CD4-positive, alpha-beta T cell (primary cell): ENCODE data around the gene RASAL2. TPM values are rescaled to one million over a fixed set of nuclear protein-coding genes. Genes with fewer than 3 reads are reported as not detected.

Experiments used
- ATAC-seq: fragments of 200-7000 bp; cut with Tn5 transposase; one replicate; pipeline ENCODE4 v1.10.0; 2022; ENCODE audit warnings: mild to moderate bottlenecking; ENCODE audit not compliant: poor library complexity
- CTCF ChIA-PET: fragments of 350-600 bp; sonication (Branson Sonifier 250); formaldehyde crosslinking; loops from one replicate; lab custom pipeline; 2021; ENCODE audit warnings: antibody characterized with exemption, inconsistent platforms; lab: Charles Lee
- POLR2A ChIA-PET: fragments of 350-600 bp; sonication (Branson Sonifier 250); formaldehyde crosslinking; loops from one replicate; lab custom pipeline; 2021; ENCODE audit warnings: antibody characterized with exemption, inconsistent platforms; lab: Charles Lee
- DNase-seq, 14 experiments: peaks; one replicate each; pipeline ENCODE4 v3.0.0-alpha.2; 2013 to 2020; ENCODE audit warnings: mixed read lengths in 2 of 14
- H3K27ac ChIP-seq, 2 donors: one replicate each; pipeline versions ENCODE4 v1.5.1 to v1.7.0; 2013; ENCODE audit warnings: low read length in 2 of 2, low read depth in 1 of 2, mild to moderate bottlenecking in 1 of 2
- H3K27me3 ChIP-seq, 2 experiments: 1 replicate in 1 of 2; 2 replicates in 1 of 2; pipeline versions ENCODE4 v1.6.1 to v1.7.0; 2013; ENCODE audit warnings: low read length in 2 of 2, control low read depth in 1 of 2, mild to moderate bottlenecking in 1 of 2, moderate library complexity in 1 of 2; ENCODE audit not compliant: insufficient read depth in 2 of 2, control insufficient read depth in 1 of 2
- H3K36me3 ChIP-seq: one replicate; pipeline ENCODE4 v1.6.1; 2013; ENCODE audit warnings: low read length, control low read depth; ENCODE audit not compliant: insufficient read depth
- H3K4me1 ChIP-seq: one replicate; pipeline ENCODE4 v1.6.1; 2013; ENCODE audit warnings: low read length, control low read depth; ENCODE audit not compliant: insufficient read depth
- H3K4me3 ChIP-seq: one replicate; pipeline ENCODE4 v1.5.1; 2013; ENCODE audit warnings: mild to moderate bottlenecking, low read length, moderate library complexity
- H3K9me3 ChIP-seq, 2 experiments: 1 replicate in 1 of 2; 2 replicates in 1 of 2; pipeline versions ENCODE4 v1.6.1 to v1.7.0; 2013; ENCODE audit warnings: low read length in 2 of 2, mild to moderate bottlenecking in 2 of 2, control low read depth in 1 of 2, moderate library complexity in 1 of 2; ENCODE audit not compliant: control insufficient read depth in 1 of 2, insufficient read depth in 1 of 2
- H3K27ac Mint-ChIP-seq: one replicate; pipeline ENCODE4 v1.8.0; 2020; ENCODE audit warnings: mixed read lengths
- H3K27me3 Mint-ChIP-seq: one replicate; pipeline ENCODE4 v1.8.0; 2021; ENCODE audit warnings: mixed read lengths
- H3K36me3 Mint-ChIP-seq: one replicate; pipeline ENCODE4 v1.8.0; 2021; ENCODE audit warnings: low read depth, mixed read lengths
- H3K4me1 Mint-ChIP-seq: one replicate; pipeline ENCODE4 v1.8.0; 2021; ENCODE audit warnings: low read depth, mixed read lengths
- H3K4me3 Mint-ChIP-seq: one replicate; pipeline ENCODE4 v1.8.0; 2020; ENCODE audit warnings: mild to moderate bottlenecking, mixed read lengths
- H3K9me3 Mint-ChIP-seq: one replicate; pipeline ENCODE4 v1.8.0; 2020; ENCODE audit warnings: mixed read lengths
- CTCF ChIP-seq: fragments of 200-600 bp; IDR thresholded peaks from one replicate; pipeline ENCODE4 v1.8.0; 2022; ENCODE audit warnings: antibody characterized with exemption, mild to moderate bottlenecking
- intact Hi-C, 2 experiments: fragments of 100-400 bp; cut with DNase I in 1 of 2; cut with micrococcal nuclease in 1 of 2; formaldehyde crosslinking; loops; one replicate each; pipeline versions ENCODE4 v1.15.1 to v1.9.0; 2023 to 2025; cut with DNase I, micrococcal nuclease
- total RNA-seq, 174 experiments: library from RNA in 2 of 174; stranded (reverse) in 2 of 174; gene quantifications; one replicate each; pipeline ENCODE4 v1.2.3 and lab custom pipeline; 2021 to 2026

The RASAL2 gene
- total RNA-seq, 2 experiments from 2014 or later, result 0.03 TPM; not detected in 1

GRCh38 chr1:178337091-178337706 lies 243.3 kb downstream of the RASAL2 start:
- no peak for TF ChIP-seq CTCF
- Histone ChIP-seq H3K36me3 (no peaks in the 10 kb centered on the region), H3K27me3 (no peaks in the 10 kb centered on the region), H3K27ac (no peak overlapping the region), H3K4me3 (no peak overlapping the region), H3K4me1 (no peaks in the 10 kb centered on the region), H3K9me3 (no peaks in the 10 kb centered on the region)
- ChIA-PET CTCF (no interaction called here), POLR2A (no interaction called here)
- H3K27ac Mint-ChIP-seq, result no peak overlapping the region
- no peaks in the 10 kb centered on the region for H3K4me1 Mint-ChIP-seq
- ATAC-seq, result no peak
- H3K36me3 Mint-ChIP-seq, result no peaks in the 10 kb centered on the region
- no peaks in the 10 kb centered on the region for H3K27me3 Mint-ChIP-seq
- DNase-seq, result no peak
- H3K4me3 Mint-ChIP-seq, result no peak overlapping the region
- no peaks in the 10 kb centered on the region for H3K9me3 Mint-ChIP-seq
- intact Hi-C loops, result no loop called here

- H3K4me1 ChIP-seq, result no peaks in the 10 kb centered on the region
- intact Hi-C loops, result no loop called here
- Mint-ChIP-seq H3K9me3 (no peaks in the 10 kb centered on the region), H3K4me1 (no peaks in the 10 kb centered on the region), H3K27me3 (peaks cover 4% of the 10 kb centered on the region), H3K4me3 (no peak overlapping the region), H3K36me3 (no peaks in the 10 kb centered on the region), H3K27ac (no peak overlapping the region)
- no peaks in the 10 kb centered on the region for H3K27me3 ChIP-seq
- CTCF ChIA-PET, result interaction anchor here (0.9 kb wide), 1 partner anchor 40 kb away, joined by 3 read pairs; no protein-coding TSS in a partner anchor
- no peaks in the 10 kb centered on the region for H3K36me3 ChIP-seq
- no peaks in the 10 kb centered on the region for H3K9me3 ChIP-seq
- POLR2A ChIA-PET, result no interaction called here
- ATAC-seq (no peak), DNase-seq (no peak)
- no peak overlapping the region for H3K27ac ChIP-seq
- no peak overlapping the region for H3K4me3 ChIP-seq
- no peak for TF ChIP-seq CTCF
Observed at GRCh38 chr1:178339834-178340233, 245.9 kb downstream of the RASAL2 start.

GRCh38 chr1:178341261-178341956 lies 247.5 kb downstream of the RASAL2 start:
- DNase-seq, result no peak
- POLR2A ChIA-PET, result no interaction called here
- no peak overlapping the region for H3K27ac ChIP-seq
- CTCF ChIA-PET, result no interaction called here
- no peak overlapping the region for H3K27ac Mint-ChIP-seq
- H3K9me3 Mint-ChIP-seq, result no peaks in the 10 kb centered on the region
- peaks cover 4% of the 10 kb centered on the region for H3K27me3 Mint-ChIP-seq
- no peak overlapping the region for H3K4me3 Mint-ChIP-seq
- no peaks in the 10 kb centered on the region for H3K4me1 ChIP-seq
- TF ChIP-seq CTCF, result no peak
- H3K9me3 ChIP-seq, result no peaks in the 10 kb centered on the region
- H3K4me1 Mint-ChIP-seq, result no peaks in the 10 kb centered on the region
- intact Hi-C loops, result no loop called here
- H3K36me3 Mint-ChIP-seq, result no peaks in the 10 kb centered on the region
- no peaks in the 10 kb centered on the region for H3K36me3 ChIP-seq
- H3K27me3 ChIP-seq, result no peaks in the 10 kb centered on the region
- H3K4me3 ChIP-seq, result no peak overlapping the region
- no peak for ATAC-seq
